ENCODE measurements around the gene CCND1. TPM values are rescaled to one million over a fixed set of nuclear protein-coding genes. Genes with fewer than 3 reads are reported as not detected.

CCND1 gene
- total and polyA plus RNA-seq, 5 donors = 55.9 to 149 (median 135) TPM

GRCh38 chr11:69654001-69654659, 13.2 kb downstream of the CCND1 start:
- Histone ChIP-seq H3K27ac (ENCODE audit: low read length) (no peak overlapping the region), H3K4me1 (ENCODE audit: control insufficient read depth, insufficient read depth, low read length) (no peaks in the 10 kb centered on the region), H3K4me3 (ENCODE audit: low read length) (no peak overlapping the region), H3K9me3 (ENCODE audit: control insufficient read depth, low read length) (no peaks in the 10 kb centered on the region), H3K27me3 (ENCODE audit: control insufficient read depth, insufficient read depth) (no peaks in the 10 kb centered on the region)
- intact Hi-C loops (cut with DNase I) = no loop called here
- WGBS = 81% methylated on average over 38 of the region's 38 CpGs
- no peak for ATAC-seq
- DNase-seq = peak; percentile 17 to 58 (median 52)

DNA sequence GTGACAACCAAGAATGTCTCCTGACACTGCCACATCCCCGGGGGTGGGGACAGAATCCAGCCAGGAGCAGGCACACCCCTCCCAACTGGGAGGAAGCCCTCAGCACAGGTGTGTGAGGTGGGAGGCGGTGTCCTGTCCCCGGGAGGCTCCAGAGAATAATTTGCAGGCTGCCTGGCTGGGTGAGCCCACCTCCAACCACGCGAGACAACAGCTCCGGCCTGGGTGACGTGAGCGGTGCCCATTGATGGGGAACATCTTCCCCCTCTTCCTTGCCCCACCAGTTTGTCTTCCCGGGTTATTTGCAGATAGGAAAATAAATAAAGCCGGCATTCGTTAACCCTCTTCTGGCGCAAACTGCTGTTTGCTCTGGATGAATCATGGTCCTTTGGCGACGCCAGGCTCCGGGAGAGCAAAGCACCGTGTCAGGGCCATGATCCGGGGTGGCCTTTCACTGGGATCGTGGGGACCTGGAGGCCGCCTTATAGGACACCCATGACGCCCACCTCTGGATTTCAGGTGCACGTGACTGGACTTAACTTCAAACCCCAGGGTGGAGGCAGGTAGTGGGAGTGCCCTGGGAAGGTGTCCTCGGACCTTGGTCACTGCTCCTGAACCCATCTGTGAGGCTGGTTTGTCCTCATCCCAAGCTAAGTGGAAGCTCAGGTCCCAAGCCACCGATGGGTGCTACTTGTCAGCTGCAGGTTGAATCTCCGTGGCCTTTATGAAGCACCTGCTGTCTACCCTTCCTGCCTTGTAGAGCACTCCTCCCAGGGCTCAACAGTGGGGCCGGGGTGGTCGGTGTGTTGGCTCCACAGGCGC, 13.9 kb downstream of the CCND1 start:
- intact Hi-C loops (cut with DNase I) = no loop called here
- 64% methylated on average over 27 of the region's 27 CpGs for WGBS
- no peaks in the 10 kb centered on the region for H3K27me3 ChIP-seq (ENCODE audit: control insufficient read depth, insufficient read depth)
- peak; percentile 14 to 32 (median 26) for DNase-seq
- no peak overlapping the region for H3K27ac ChIP-seq (ENCODE audit: low read length)
- no peak overlapping the region for H3K4me3 ChIP-seq (ENCODE audit: low read length)
- no peak for ATAC-seq
- no peaks in the 10 kb centered on the region for H3K9me3 ChIP-seq (ENCODE audit: control insufficient read depth, low read length)
- no peaks in the 10 kb centered on the region for H3K4me1 ChIP-seq (ENCODE audit: control insufficient read depth, insufficient read depth, low read length)

- H3K27ac ChIP-seq (ENCODE audit: low read length) = no peak overlapping the region
- H3K4me1 ChIP-seq (ENCODE audit: control insufficient read depth, insufficient read depth, low read length) = no peaks in the 10 kb centered on the region
- H3K4me3 ChIP-seq (ENCODE audit: low read length) = no peak overlapping the region
- H3K9me3 ChIP-seq (ENCODE audit: control insufficient read depth, low read length) = no peaks in the 10 kb centered on the region
- no peaks in the 10 kb centered on the region for H3K27me3 ChIP-seq (ENCODE audit: control insufficient read depth, insufficient read depth)
- ATAC-seq (no peak), DNase-seq (peak in 1 of 3 donors; percentile 21)
- intact Hi-C loops (cut with DNase I) = no loop called here
- 81% methylated on average over 19 of the region's 19 CpGs for WGBS
These were observed 14.8 kb downstream of the CCND1 start for GRCh38 chr11:69655479-69656428.

GRCh38 chr11:69656536-69657455, 15.8 kb downstream of the CCND1 start:
- Histone ChIP-seq H3K27ac (ENCODE audit: low read length) (no peak overlapping the region), H3K27me3 (ENCODE audit: control insufficient read depth, insufficient read depth) (no peaks in the 10 kb centered on the region), H3K4me3 (ENCODE audit: low read length) (no peak overlapping the region), H3K9me3 (ENCODE audit: control insufficient read depth, low read length) (no peaks in the 10 kb centered on the region), H3K4me1 (ENCODE audit: control insufficient read depth, insufficient read depth, low read length) (no peaks in the 10 kb centered on the region)
- DNase-seq (peak; percentile 12 to 29 (median 16)), ATAC-seq (no peak)
- intact Hi-C loops (cut with DNase I) = no loop called here
- 81% methylated on average over 20 of the region's 20 CpGs for WGBS

DNA sequence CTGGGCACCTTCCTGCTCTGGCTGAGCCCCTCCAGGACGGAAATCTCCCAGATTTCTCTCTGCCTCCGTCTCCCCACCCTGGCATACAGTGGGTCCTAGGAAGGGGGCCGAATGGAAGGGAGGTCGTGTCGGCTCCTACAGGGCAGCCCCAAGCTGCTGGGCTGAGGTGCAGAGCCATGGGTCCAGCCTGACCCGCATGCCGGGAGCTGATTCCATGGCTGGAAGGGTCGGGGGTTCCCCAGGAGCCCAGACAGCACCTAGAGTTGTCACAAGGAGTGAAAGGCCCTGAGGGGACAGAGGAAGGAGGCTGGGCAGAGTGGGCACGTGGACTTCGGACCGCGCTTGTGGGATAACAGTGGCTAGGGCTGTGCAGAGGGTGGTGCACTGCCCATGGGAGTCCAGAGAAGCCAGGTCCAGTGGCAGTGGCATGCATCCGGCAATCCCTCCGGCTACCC, 16.5 kb downstream of the CCND1 start:
- H3K27ac ChIP-seq (ENCODE audit: low read length) = no peak overlapping the region
- WGBS = 87% methylated on average over 14 of the region's 14 CpGs
- ATAC-seq (no peak), DNase-seq (peak in 2 of 3 donors; percentile 37 to 41)
- intact Hi-C loops (cut with DNase I) = no loop called here
- no peaks in the 10 kb centered on the region for H3K27me3 ChIP-seq (ENCODE audit: control insufficient read depth, insufficient read depth)
- H3K4me3 ChIP-seq (ENCODE audit: low read length) = no peak overlapping the region
- no peaks in the 10 kb centered on the region for H3K4me1 ChIP-seq (ENCODE audit: control insufficient read depth, insufficient read depth, low read length)
- H3K9me3 ChIP-seq (ENCODE audit: control insufficient read depth, low read length) = no peaks in the 10 kb centered on the region

DNA sequence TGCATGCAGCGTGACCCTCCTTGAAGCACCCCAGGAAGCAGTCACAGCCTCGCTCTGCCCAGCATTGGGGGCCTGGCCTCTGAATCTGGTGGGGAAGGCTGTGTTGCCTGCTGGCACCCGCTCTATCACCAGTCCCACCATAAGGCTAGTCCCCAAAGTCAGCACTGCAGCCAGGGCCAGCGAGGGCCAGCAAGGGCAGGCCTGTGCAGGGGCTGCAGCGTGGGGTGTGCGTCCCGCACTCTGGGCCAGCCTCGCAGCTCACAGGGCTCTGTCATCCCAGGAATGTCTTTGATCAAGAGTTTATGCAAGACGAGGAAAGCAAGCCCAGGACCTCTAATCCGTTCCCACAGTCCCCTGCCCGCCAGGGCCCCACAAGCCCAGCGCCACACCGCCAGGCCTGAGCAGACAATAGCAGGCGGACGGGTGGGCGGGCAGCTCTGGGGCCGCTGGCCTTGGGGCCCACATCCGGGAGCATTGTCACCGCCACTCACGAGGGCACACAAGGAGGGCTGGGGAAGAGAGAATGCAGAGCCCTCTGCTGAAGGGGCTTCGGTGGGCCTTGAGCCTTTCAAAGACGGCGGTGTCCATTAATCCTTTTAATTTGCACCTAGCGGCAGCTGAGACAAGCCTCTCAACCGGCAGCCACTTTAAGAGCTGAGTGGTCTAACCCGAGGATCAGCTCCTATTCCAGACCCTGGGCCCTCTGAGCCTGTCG, 17.1 kb downstream of the CCND1 start:
- ATAC-seq (no peak), DNase-seq (peak; percentile 14 to 43 (median 29))
- no peaks in the 10 kb centered on the region for H3K9me3 ChIP-seq (ENCODE audit: control insufficient read depth, low read length)
- no peaks in the 10 kb centered on the region for H3K27me3 ChIP-seq (ENCODE audit: control insufficient read depth, insufficient read depth)
- no peak overlapping the region for H3K27ac ChIP-seq (ENCODE audit: low read length)
- intact Hi-C loops (cut with DNase I) = no loop called here
- no peak overlapping the region for H3K4me3 ChIP-seq (ENCODE audit: low read length)
- H3K4me1 ChIP-seq (ENCODE audit: control insufficient read depth, insufficient read depth, low read length) = peaks cover 2% of the 10 kb centered on the region
- 54% methylated on average over 27 of the region's 27 CpGs for WGBS

- intact Hi-C loops (cut with DNase I) = no loop called here
- Histone ChIP-seq H3K9me3 (ENCODE audit: control insufficient read depth, low read length) (no peaks in the 10 kb centered on the region), H3K4me3 (ENCODE audit: low read length) (no peak overlapping the region), H3K27ac (ENCODE audit: low read length) (no peak overlapping the region), H3K4me1 (ENCODE audit: control insufficient read depth, insufficient read depth, low read length) (peaks cover 2% of the 10 kb centered on the region), H3K27me3 (ENCODE audit: control insufficient read depth, insufficient read depth) (no peaks in the 10 kb centered on the region)
- peak; percentile 10 to 47 (median 18) for DNase-seq
- WGBS = 81% methylated on average over 18 of the region's 18 CpGs
- no peak for ATAC-seq
These were observed 17.9 kb downstream of the CCND1 start for GRCh38 chr11:69658626-69659450.

- no peak overlapping the region for H3K27ac ChIP-seq (ENCODE audit: low read length)
- ATAC-seq (no peak), DNase-seq (peak in 1 of 3 donors; percentile 19)
- peaks cover 2% of the 10 kb centered on the region for H3K4me1 ChIP-seq (ENCODE audit: control insufficient read depth, insufficient read depth, low read length)
- H3K9me3 ChIP-seq (ENCODE audit: control insufficient read depth, low read length) = no peaks in the 10 kb centered on the region
- WGBS = 92% methylated on average over 12 of the region's 12 CpGs
- no peaks in the 10 kb centered on the region for H3K27me3 ChIP-seq (ENCODE audit: control insufficient read depth, insufficient read depth)
- intact Hi-C loops (cut with DNase I) = no loop called here
- no peak overlapping the region for H3K4me3 ChIP-seq (ENCODE audit: low read length)
These were observed 18.6 kb downstream of the CCND1 start for GRCh38 chr11:69659591-69659990.

GRCh38 chr11:69660001-69660500, 19.1 kb downstream of the CCND1 start:
- ATAC-seq (no peak), DNase-seq (peak in 1 of 3 donors; percentile 10)
- H3K27me3 ChIP-seq (ENCODE audit: control insufficient read depth, insufficient read depth) = no peaks in the 10 kb centered on the region
- H3K9me3 ChIP-seq (ENCODE audit: control insufficient read depth, low read length) = no peaks in the 10 kb centered on the region
- 97% methylated on average over 4 of the region's 4 CpGs for WGBS
- H3K4me3 ChIP-seq (ENCODE audit: low read length) = no peak overlapping the region
- H3K4me1 ChIP-seq (ENCODE audit: control insufficient read depth, insufficient read depth, low read length) = peaks cover 2% of the 10 kb centered on the region
- intact Hi-C loops (cut with DNase I) = no loop called here
- H3K27ac ChIP-seq (ENCODE audit: low read length) = no peak overlapping the region
